Bronchial smooth muscle cell (primary cell): ENCODE measurements around the gene TMEM9B. TPM values are rescaled to one million over a fixed set of nuclear protein-coding genes. Genes with fewer than 3 reads are reported as not detected.

Experiments
- total RNA-seq: library from RNA; depleted of rRNA; stranded (reverse); fragments of >200 nt; gene quantifications from 2 replicates; pipeline ENCODE4 v1.2.1, GENCODE V29; 2014

Gene TMEM9B
- 36.2 and 40.8 TPM in 2 replicates for total RNA-seq

DNA sequence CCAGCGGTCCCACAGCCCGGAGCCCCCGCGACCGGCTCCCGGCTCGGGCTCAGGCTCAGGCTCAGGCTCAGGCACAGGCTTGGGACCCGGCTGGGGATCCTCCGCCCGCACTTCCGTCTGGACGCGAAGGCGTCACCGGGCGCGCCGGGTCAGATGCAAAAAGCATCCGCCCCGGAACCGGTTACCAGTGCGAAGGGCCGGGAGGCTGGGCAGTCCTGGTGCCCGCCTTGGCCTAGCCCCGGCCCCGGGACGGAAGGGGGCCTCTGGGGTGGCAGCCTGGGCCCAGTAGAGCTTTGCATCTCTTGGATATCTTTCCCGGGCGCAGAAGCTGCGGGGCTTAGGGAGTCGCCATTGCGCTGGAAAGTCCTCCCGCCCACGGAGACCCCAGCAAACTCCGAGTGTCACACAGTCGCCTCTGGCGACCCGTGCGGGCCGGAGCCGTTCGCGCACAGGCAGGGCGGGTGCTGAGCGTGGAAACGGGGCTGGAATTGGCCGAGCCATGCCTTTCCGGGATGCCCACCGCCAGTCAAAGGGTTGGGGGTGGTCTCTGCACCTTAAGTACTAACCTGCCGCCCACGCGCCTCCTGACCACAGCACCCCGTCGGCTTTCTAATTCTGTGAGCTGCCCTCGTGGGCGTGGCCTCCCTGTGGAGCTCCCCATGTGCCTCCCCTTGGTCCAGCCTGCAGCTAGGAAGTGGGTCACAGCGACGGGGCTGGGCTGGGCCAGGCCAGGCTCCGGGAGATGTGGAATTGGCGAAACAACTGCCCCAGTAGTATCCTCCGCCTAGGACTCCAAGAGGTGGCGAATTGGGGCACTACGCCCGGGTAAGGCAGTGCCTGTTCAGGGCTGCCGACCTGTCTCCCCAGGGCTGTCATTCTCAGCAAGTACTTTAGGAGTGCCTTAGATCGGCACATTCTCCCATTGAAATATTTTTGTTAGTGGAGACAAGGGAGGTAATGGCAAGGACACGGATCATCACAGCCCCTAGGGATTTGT is at the start of gene TMEM9B:
Gene TMEM9B, minus strand, starts transcription at position 119 of the 997 bp plus-strand sequence. CDS start 129 bp downstream, outside the sequence.

GRCh38 chr11:9003573-9004182 is 39.4 kb upstream of the TMEM9B start, which contains the start of gene NRIP3:
TSS of gene NRIP3 (minus strand) at chr11:9004001. CDS start at chr11:9003935, 66 bp downstream.

GRCh38 chr11:8942518-8943066 is 21.6 kb downstream of the TMEM9B start, which contains the start of gene ASCL3:
TSS of gene ASCL3 (minus strand) at chr11:8943016. CDS start at chr11:8938161, 4,855 bp downstream.

GRCh38 chr11:8932564-8933180 is 31.6 kb downstream of the TMEM9B start, which contains the start of gene C11orf16:
TSS of gene C11orf16 (minus strand) at chr11:8932947. CDS start at chr11:8932308, 639 bp downstream.

DNA sequence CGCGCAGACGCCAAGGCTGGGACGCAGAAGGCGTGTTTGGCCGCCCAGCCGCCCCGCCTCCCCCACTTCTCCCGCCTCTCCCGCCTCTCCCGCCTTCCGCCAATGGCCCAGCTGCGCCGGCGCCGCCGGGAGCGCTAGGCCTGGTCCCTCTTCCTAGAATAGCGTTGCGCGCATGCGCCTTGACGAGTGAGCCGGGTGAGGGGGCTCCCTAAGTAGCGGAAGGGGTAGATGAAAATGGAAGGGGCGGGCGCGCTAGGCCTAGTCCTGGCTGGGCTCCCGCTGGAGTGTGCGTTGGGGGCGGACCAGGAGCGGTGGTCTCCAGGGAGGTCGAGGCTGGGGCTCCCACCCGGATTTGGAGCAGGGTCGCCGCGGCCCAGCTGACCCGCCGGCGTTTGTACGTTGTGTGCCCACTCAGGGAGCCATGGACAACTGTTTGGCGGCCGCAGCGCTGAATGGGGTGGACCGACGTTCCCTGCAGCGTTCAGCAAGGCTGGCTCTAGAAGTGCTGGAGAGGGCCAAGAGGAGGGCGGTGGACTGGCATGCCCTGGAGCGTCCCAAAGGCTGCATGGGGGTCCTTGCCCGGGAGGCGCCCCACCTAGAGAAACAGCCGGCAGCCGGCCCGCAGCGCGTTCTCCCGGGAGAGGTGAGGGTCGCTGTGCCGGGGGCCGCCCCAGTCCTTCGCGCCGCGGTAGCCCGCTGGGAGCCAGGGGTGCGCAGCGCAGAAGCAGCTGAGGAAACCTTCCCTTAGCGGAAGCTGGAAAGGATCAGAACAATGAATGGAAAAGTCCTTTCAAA is 53.0 kb downstream of the TMEM9B start, which contains the start of gene AKIP1:
Gene AKIP1, plus strand, starts transcription at position 161 of the 795 bp plus-strand sequence. Its CDS starts 261 bp downstream, at position 422.

Other genes starting within 250 kb of the TMEM9B start
- gene AKIP1, start 53.3 kb downstream of the TMEM9B start, total RNA-seq = 35.3 and 38.0 TPM in 2 replicates
- not detected in 2 replicates for gene C11orf16, start 31.5 kb downstream of the TMEM9B start, total RNA-seq
- not detected in 2 replicates for gene ASCL3, start 21.4 kb downstream of the TMEM9B start, total RNA-seq
- gene NRIP3, start 39.6 kb upstream of the TMEM9B start, total RNA-seq = 3.0 and 15.9 TPM in 2 replicates
- 0.79 and 4.0 TPM in 2 replicates for gene SCUBE2, start 127.2 kb upstream of the TMEM9B start, total RNA-seq